Stomach (tissue), 4 donors: Measurements from ENCODE around the gene DPP6.

Experiments used
- EP300 ChIP-seq: sonication (generic); formaldehyde crosslinking; IDR thresholded peaks from one replicate; pipeline ENCODE4 v1.6.1; 2017; ENCODE audit warnings: antibody characterized with exemption
- POLR2A ChIP-seq, 4 donors: fragments of 450-650 bp; IDR thresholded peaks; one replicate each; pipeline ENCODE4 v1.6.1; 2016; ENCODE audit warnings: antibody characterized with exemption in 4 of 4, control low read depth in 2 of 4, mild to moderate bottlenecking in 1 of 4, moderate library complexity in 1 of 4
- POLR2AphosphoS5 ChIP-seq, 3 donors: sonication (generic); formaldehyde crosslinking; IDR thresholded peaks; one replicate each; pipeline ENCODE4 v1.6.1; 2016; ENCODE audit warnings: antibody characterized with exemption in 3 of 3
- TF ChIP-seq, protein P1 (sequence below), 7 experiments: fragments of 450-650 bp in 4 of 7; fragments of 200-600 bp in 3 of 7; sonication (generic) in 3 of 7; IDR thresholded peaks; one replicate each; pipeline ENCODE4 v1.5.1; 2016 to 2019; ENCODE audit warnings: antibody characterized with exemption in 7 of 7, control low read depth in 2 of 7, mild to moderate bottlenecking in 1 of 7

GRCh38 chr7:154587792-154588191, 535.6 kb downstream of the DPP6 start:
- TF ChIP-seq, protein P1, sequence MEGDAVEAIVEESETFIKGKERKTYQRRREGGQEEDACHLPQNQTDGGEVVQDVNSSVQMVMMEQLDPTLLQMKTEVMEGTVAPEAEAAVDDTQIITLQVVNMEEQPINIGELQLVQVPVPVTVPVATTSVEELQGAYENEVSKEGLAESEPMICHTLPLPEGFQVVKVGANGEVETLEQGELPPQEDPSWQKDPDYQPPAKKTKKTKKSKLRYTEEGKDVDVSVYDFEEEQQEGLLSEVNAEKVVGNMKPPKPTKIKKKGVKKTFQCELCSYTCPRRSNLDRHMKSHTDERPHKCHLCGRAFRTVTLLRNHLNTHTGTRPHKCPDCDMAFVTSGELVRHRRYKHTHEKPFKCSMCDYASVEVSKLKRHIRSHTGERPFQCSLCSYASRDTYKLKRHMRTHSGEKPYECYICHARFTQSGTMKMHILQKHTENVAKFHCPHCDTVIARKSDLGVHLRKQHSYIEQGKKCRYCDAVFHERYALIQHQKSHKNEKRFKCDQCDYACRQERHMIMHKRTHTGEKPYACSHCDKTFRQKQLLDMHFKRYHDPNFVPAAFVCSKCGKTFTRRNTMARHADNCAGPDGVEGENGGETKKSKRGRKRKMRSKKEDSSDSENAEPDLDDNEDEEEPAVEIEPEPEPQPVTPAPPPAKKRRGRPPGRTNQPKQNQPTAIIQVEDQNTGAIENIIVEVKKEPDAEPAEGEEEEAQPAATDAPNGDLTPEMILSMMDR (IDR thresholded peaks at IDR 0.05): no peak
- TF ChIP-seq EP300 (no peak), POLR2A (IDR thresholded peaks at IDR 0.05) (no peak), POLR2AphosphoS5 (IDR thresholded peaks at IDR 0.05) (no peak)
